Epithelial cell of proximal tubule (primary cell): ENCODE data around the gene BCKDHB. TPM values are rescaled to one million over a fixed set of nuclear protein-coding genes. Genes with fewer than 3 reads are reported as not detected.

Experiments
- DNase-seq: peaks from one replicate; pipeline ENCODE4 v3.0.0-alpha.2; 2011; ENCODE audit warnings: low read depth
- H3K4me3 ChIP-seq: 2 replicates; pipeline ENCODE4 v1.5.1; 2011; ENCODE audit warnings: low read depth, mild to moderate bottlenecking, low read length
- total RNA-seq: library from RNA; depleted of rRNA; stranded (reverse); fragments of >200 nt; gene quantifications from 2 replicates; pipeline ENCODE4 v1.2.3, GENCODE V29; 2015
- TF ChIP-seq, protein P1 (sequence below): conservative IDR thresholded peaks from 2 replicates; pipeline ENCODE4 v1.5.1; 2012; ENCODE audit warnings: low read depth, mild to moderate bottlenecking, low read length

The BCKDHB gene
- total RNA-seq, 1 donor from 2014 or later, result 11.9 TPM

DNA sequence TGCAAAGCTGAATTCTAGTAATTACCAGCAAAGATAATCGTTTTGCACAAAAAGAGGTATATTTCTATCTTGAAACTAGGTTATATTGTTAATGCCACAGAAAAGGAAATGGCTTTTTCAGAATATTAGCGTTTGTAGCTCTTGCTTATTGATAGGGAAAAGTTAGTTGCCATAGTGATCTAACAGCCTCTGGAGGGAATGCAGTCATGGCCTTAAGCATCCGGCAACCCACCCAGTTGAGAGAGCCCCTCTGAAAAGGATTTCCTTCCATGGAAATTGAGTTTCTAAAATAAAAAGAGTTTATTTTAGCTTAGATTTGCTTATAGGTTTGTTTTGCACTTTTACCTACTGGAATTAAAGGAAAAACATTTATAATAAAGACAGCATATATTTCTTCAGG lies 224.5 kb downstream of the BCKDHB start:
- no peak overlapping the region for H3K4me3 ChIP-seq
- TF ChIP-seq, protein P1, sequence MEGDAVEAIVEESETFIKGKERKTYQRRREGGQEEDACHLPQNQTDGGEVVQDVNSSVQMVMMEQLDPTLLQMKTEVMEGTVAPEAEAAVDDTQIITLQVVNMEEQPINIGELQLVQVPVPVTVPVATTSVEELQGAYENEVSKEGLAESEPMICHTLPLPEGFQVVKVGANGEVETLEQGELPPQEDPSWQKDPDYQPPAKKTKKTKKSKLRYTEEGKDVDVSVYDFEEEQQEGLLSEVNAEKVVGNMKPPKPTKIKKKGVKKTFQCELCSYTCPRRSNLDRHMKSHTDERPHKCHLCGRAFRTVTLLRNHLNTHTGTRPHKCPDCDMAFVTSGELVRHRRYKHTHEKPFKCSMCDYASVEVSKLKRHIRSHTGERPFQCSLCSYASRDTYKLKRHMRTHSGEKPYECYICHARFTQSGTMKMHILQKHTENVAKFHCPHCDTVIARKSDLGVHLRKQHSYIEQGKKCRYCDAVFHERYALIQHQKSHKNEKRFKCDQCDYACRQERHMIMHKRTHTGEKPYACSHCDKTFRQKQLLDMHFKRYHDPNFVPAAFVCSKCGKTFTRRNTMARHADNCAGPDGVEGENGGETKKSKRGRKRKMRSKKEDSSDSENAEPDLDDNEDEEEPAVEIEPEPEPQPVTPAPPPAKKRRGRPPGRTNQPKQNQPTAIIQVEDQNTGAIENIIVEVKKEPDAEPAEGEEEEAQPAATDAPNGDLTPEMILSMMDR, result no peak
- DNase-seq, result no peak

- TF ChIP-seq, protein P1, result no peak
- H3K4me3 ChIP-seq, result no peak overlapping the region
- no peak for DNase-seq
These were observed 225.1 kb downstream of the BCKDHB start for GRCh38 chr6:80331522-80331921.

GRCh38 chr6:80331974-80332373 lies 225.5 kb downstream of the BCKDHB start:
- H3K4me3 ChIP-seq, result no peak overlapping the region
- TF ChIP-seq, protein P1, result no peak
- no peak for DNase-seq

- H3K4me3 ChIP-seq, result no peak overlapping the region
- no peak for DNase-seq
- TF ChIP-seq, protein P1, result no peak
These were observed 226.9 kb downstream of the BCKDHB start for GRCh38 chr6:80333342-80333741.

DNA sequence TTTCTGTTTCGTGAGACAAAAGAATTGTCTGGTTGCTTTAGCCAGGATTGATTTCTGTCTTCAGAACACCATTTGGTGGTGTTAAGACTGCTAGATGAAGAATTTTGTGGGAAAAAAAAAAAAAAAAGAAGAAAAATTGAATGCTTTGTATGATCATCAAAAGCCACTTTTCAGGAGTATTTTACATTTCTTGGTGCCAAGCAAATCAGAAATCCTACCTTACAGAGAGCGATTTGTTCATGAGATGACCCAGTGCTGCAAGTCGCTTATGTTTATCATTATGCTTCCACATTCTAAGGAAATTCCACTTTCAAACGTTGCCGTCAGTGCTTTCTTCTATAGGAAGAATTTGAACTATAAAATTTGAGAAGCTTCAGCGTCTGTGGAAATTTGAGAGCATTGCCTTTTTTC lies 228.7 kb downstream of the BCKDHB start:
- no peak for DNase-seq
- TF ChIP-seq, protein P1, result no peak
- H3K4me3 ChIP-seq, result no peak overlapping the region

DNA sequence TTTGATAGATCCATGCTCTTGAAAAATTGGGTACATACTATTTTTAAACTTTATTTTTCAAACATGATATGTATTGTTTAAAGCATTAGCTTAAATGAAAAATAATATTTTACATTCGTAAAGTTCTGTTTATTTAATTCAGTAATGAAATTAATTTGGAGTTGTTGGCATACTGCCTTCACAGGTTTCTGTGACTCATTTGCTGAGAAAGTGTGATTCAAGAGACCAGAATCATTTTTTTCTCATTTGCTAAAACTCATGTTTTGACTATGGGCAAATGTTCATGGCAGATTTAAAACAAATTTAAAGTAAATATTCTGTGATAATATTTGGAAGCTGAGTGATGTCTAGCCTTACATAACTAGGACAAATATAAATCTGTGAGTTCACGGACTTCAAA lies 230.4 kb downstream of the BCKDHB start:
- no peak overlapping the region for H3K4me3 ChIP-seq
- no peak for DNase-seq
- TF ChIP-seq, protein P1, result no peak

DNA sequence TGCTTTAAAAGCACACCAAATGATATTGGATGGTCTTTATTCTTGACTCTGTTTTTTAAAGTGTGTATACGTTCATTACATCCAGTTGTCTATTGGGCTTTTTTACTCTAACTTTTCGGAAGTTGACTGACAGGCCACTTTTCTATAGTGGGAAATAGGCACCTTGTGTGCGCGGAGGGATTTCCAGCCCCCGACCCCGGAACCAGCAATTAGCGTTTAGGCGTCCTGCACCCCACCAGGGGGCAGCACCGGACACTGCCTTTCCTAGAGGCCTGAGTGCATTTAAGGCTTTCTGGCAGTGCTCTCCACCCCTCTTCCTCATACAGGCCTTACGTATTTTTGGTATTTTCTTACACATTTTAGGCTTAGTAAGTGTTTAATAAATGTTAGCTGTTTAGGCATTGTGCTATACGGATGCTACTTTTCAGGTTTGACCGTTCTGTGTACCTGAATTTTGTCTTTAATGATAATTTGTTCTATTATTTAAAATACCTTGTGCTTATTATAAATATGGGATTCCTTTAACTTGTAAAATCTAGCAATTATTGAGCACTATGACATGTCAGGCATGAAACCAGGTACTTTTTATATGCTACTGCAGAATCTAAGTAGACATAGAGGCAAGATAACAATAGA lies 231.8 kb downstream of the BCKDHB start:
- DNase-seq, result no peak
- no peak overlapping the region for H3K4me3 ChIP-seq
- TF ChIP-seq, protein P1, result peak; percentile 83
